Gastrocnemius medialis (tissue), 4 donors: Measurements from ENCODE around the gene KIF7.

Experiments used
- POLR2A ChIP-seq, 2 donors: fragments of 450-650 bp; IDR thresholded peaks; one replicate each; pipeline ENCODE4 v1.6.1; 2017; ENCODE audit warnings: antibody characterized with exemption in 2 of 2, mild to moderate bottlenecking in 2 of 2, moderate library complexity in 2 of 2
- TF ChIP-seq, protein P1 (sequence below), 5 experiments: fragments of 450-650 bp in 3 of 5; fragments of 200-600 bp in 2 of 5; sonication (generic) in 2 of 5; IDR thresholded peaks in 4 of 5; conservative IDR thresholded peaks in 1 of 5; 1 replicate in 4 of 5; 2 replicates in 1 of 5; pipeline ENCODE4 v1.5.1; 2016 to 2019; ENCODE audit warnings: antibody characterized with exemption in 5 of 5, mild to moderate bottlenecking in 3 of 5, moderate library complexity in 3 of 5

DNA sequence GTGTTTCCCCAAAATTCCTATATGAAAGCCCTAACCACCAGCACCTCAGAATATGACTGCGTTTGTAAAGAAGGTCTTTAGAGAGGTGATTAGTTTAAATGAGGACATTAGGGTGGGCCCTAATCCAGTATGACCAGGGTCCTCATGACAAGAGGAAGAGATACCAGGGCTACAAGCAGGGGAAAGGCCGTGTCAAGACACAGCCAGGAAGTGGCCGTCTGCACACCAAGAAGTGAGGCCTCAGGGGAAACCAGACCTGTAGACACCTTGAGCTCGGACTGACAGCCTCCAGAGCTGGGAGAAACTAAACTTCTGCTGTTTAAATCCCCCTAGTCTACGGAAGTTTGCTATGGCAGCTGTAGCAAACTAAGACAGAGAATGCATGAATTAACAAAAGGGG, 14.2 kb downstream of the KIF7 start:
- TF ChIP-seq, protein P1, sequence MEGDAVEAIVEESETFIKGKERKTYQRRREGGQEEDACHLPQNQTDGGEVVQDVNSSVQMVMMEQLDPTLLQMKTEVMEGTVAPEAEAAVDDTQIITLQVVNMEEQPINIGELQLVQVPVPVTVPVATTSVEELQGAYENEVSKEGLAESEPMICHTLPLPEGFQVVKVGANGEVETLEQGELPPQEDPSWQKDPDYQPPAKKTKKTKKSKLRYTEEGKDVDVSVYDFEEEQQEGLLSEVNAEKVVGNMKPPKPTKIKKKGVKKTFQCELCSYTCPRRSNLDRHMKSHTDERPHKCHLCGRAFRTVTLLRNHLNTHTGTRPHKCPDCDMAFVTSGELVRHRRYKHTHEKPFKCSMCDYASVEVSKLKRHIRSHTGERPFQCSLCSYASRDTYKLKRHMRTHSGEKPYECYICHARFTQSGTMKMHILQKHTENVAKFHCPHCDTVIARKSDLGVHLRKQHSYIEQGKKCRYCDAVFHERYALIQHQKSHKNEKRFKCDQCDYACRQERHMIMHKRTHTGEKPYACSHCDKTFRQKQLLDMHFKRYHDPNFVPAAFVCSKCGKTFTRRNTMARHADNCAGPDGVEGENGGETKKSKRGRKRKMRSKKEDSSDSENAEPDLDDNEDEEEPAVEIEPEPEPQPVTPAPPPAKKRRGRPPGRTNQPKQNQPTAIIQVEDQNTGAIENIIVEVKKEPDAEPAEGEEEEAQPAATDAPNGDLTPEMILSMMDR (IDR thresholded peaks at IDR 0.05 in 4 of 5, conservative IDR thresholded peaks at IDR 0.05 in 1 of 5), result no peak
- TF ChIP-seq POLR2A (IDR thresholded peaks at IDR 0.05), result no peak
